ENCODE results near the gene SAMD1.

DNA sequence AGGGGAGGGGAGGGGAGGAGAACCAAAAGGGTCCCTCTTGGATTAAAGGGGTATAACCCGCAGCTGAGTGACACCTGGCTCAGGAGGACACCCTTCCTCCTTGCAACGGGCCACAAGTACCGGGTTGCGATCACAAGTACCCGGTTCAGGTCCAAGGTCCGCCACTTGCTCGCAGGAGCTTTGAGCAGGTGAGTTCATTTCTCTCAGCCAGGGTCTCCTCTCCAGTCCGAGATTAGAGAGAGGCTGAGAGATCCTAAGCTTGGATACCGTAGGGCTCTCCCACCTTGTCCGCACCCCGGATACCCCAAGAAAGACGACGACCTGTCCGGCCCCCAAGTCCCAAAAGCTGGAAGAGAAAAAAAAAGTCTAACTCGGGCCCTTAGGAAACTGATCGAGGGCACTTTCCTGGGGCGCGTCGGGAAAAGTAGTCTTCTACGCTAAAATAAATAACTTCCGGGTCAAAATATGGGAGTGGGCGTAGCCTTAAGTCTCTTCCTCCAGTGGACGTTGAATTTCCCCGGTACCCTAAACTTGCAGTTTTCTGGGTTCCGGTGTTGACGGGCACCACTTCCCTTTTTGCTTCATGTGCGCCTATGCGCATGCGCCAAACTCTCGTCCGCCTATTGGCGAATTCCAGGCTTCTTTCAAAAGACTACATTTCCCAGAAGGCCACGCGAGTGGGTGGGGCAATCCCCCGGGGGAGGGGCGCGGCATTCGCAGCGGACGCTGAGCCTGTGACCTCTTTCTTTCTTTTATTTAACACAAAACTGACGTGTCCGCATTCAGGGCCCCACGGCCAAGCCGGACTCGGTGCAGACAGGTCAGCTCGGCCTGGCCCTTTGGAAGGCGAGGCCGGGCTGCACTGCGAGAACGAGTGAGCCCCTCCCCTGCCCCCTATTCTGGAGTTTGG, 9.4 kb downstream of the SAMD1 start:
- TF ChIP-seq, protein P1, sequence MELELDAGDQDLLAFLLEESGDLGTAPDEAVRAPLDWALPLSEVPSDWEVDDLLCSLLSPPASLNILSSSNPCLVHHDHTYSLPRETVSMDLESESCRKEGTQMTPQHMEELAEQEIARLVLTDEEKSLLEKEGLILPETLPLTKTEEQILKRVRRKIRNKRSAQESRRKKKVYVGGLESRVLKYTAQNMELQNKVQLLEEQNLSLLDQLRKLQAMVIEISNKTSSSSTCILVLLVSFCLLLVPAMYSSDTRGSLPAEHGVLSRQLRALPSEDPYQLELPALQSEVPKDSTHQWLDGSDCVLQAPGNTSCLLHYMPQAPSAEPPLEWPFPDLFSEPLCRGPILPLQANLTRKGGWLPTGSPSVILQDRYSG (tag; conservative IDR thresholded peaks at IDR 0.05; ENCODE audit: low read depth), result no peak
- peak; percentile 70 for TF ChIP-seq POLR2A (conservative IDR thresholded peaks at IDR 0.05)
- TF ChIP-seq, protein P2, sequence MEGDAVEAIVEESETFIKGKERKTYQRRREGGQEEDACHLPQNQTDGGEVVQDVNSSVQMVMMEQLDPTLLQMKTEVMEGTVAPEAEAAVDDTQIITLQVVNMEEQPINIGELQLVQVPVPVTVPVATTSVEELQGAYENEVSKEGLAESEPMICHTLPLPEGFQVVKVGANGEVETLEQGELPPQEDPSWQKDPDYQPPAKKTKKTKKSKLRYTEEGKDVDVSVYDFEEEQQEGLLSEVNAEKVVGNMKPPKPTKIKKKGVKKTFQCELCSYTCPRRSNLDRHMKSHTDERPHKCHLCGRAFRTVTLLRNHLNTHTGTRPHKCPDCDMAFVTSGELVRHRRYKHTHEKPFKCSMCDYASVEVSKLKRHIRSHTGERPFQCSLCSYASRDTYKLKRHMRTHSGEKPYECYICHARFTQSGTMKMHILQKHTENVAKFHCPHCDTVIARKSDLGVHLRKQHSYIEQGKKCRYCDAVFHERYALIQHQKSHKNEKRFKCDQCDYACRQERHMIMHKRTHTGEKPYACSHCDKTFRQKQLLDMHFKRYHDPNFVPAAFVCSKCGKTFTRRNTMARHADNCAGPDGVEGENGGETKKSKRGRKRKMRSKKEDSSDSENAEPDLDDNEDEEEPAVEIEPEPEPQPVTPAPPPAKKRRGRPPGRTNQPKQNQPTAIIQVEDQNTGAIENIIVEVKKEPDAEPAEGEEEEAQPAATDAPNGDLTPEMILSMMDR (IDR thresholded peaks at IDR 0.05 in 2 of 3, conservative IDR thresholded peaks at IDR 0.05 in 1 of 3; ENCODE audit: insufficient read depth in 2 of 3, low read depth in 1 of 3, low read length in 3 of 3), result no peak; a peak in 1 of 6 replicates
- no peak for TF ChIP-seq TGIF2 (CRISPR knock-in tag; IDR thresholded peaks at IDR 0.05)
- no peak for TF ChIP-seq ZBTB8A (IDR thresholded peaks at IDR 0.05; ENCODE audit: partially characterized antibody)
- TF ChIP-seq ZNF76 (CRISPR knock-in tag; IDR thresholded peaks at IDR 0.05; ENCODE audit: borderline replicate concordance), result no peak
- TF ChIP-seq, protein P3, sequence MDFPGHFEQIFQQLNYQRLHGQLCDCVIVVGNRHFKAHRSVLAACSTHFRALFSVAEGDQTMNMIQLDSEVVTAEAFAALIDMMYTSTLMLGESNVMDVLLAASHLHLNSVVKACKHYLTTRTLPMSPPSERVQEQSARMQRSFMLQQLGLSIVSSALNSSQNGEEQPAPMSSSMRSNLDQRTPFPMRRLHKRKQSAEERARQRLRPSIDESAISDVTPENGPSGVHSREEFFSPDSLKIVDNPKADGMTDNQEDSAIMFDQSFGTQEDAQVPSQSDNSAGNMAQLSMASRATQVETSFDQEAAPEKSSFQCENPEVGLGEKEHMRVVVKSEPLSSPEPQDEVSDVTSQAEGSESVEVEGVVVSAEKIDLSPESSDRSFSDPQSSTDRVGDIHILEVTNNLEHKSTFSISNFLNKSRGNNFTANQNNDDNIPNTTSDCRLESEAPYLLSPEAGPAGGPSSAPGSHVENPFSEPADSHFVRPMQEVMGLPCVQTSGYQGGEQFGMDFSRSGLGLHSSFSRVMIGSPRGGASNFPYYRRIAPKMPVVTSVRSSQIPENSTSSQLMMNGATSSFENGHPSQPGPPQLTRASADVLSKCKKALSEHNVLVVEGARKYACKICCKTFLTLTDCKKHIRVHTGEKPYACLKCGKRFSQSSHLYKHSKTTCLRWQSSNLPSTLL (IDR thresholded peaks at IDR 0.05), result no peak
